Right cardiac atrium (tissue), 5 donors: Measurements from ENCODE around the gene NCLN. TPM values are rescaled to one million over a fixed set of nuclear protein-coding genes. Genes with fewer than 3 reads are reported as not detected.
"Not testable (repeated sequence)": the region's sequence is repeated elsewhere in the genome, so short reads cannot be mapped to it uniquely, and the experiment has no call there.

ENCODE experiments used
- ATAC-seq, 2 donors: fragments of 200-7000 bp; cut with Tn5 transposase; one replicate each; pipeline versions ENCODE4 v1.8.0 to v1.9.1; 2020; ENCODE audit warnings: moderate library complexity in 2 of 2, mild to moderate bottlenecking in 1 of 2
- DNase-seq, 3 donors: peaks; one replicate each; pipeline ENCODE4 v3.0.0-alpha.2; 2020
- H3K27ac ChIP-seq: one replicate; pipeline ENCODE4 v1.5.1; 2013; ENCODE audit warnings: mild to moderate bottlenecking, low read length, control low read depth, moderate library complexity
- H3K27me3 ChIP-seq: one replicate; pipeline ENCODE4 v1.6.1; 2013; ENCODE audit not compliant: control insufficient read depth, insufficient read depth
- H3K4me1 ChIP-seq: one replicate; pipeline ENCODE4 v1.6.1; 2013; ENCODE audit warnings: low read length; ENCODE audit not compliant: control insufficient read depth, insufficient read depth
- H3K4me3 ChIP-seq: one replicate; pipeline ENCODE4 v1.5.1; 2013; ENCODE audit warnings: low read length, control low read depth
- H3K9me3 ChIP-seq: one replicate; pipeline ENCODE4 v1.6.1; 2013; ENCODE audit warnings: low read length; ENCODE audit not compliant: control insufficient read depth
- WGBS: extraction: QIAGEN DNeasy Blood & Tissue Kit; methylation state at CpG from one replicate; pipeline ENCODE4 v1.1.7; 2013; 5-methylcytosine and 5-hydroxymethylcytosine counted together
- intact Hi-C, 4 donors: fragments of 100-400 bp; cut with DNase I; formaldehyde crosslinking; loops; one replicate each; pipeline versions ENCODE4 v1.11.0 to v1.14.0; 2022 to 2023
- polyA plus RNA-seq: library from polyadenylated mRNA; stranded (reverse); fragments of 200-250 nt; gene quantifications from one replicate; pipeline ENCODE4 v1.2.3, GENCODE V29; 2013
- total RNA-seq, 4 donors: library from RNA; stranded (reverse); fragmentation: NEBNext Ultra II Directional; extraction: Animal tissue kit (Norgen Biotek cat#: 25700); gene quantifications; one replicate each; pipeline ENCODE4 v1.2.1, GENCODE V29; 2021
- donor health status: healthy with polysubstance abuse.
- donor health status: DM: no; HTN: yes; CAD: no.
- donor health status: DM: no; HTN: no; CAD: no.
- donor health status: DM: no; HTN: yes; CAD: no; lungs with severe emphysema.
- donor health status: DM: yes; HTN: yes; CAD: no.

Gene NCLN
- total and polyA plus RNA-seq, 5 donors = 20.3 to 36.6 (median 25.9) TPM

DNA sequence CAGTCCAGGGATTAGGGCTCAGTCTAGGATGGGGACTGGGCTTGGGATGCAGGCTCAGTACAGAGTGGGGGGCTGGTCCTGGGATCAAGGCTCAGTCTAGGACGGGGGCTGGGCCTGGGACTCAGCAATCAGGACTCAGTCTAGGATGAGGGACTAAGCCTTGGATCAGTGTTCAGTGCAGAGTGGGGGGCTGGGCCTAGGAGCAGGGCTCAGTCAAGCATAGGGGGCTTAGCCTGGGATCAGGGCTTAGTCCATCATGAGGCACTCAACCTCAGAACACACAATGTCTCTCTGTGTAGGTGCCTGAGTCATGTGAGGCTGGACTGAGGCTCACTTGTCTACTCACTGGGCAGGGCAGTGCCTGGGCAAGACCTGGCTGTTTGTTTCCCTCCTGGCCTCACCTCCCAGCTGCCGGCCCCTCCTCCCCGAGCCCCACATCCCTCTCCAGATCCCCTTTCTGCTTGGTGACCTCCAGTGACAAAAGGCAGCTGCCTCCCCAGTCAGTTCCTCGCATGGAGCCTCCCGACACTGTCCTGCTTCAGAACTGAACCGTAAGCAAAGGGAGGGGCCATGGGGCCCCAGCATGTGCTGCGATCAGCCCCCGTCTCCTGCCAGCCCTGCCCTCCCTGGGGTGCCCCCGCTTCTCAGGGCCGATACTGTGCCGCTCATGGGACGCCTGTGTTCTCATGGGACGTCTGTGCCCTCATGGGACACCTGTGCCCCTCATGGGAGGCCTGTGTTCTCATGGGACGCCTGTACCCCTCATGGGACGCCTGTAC lies 13.6 kb upstream of the NCLN start:
- Histone ChIP-seq H3K4me1 (no peaks in the 10 kb centered on the region), H3K27ac (no peak overlapping the region), H3K27me3 (no peaks in the 10 kb centered on the region), H3K4me3 (no peak overlapping the region), H3K9me3 (no peaks in the 10 kb centered on the region)
- 84% methylated on average over 15 of the region's 15 CpGs for WGBS
- ATAC-seq (peak; percentile 47 to 50), DNase-seq (peak in 1 of 3 donors; percentile 30)
- intact Hi-C loops = no loop called here

GRCh38 chr19:3172673-3173000 lies 13.1 kb upstream of the NCLN start:
- 80% methylated on average over 6 of the region's 6 CpGs for WGBS
- H3K4me1 ChIP-seq, intact Hi-C loops, H3K4me3 ChIP-seq, H3K9me3 ChIP-seq, ATAC-seq, DNase-seq, H3K27ac ChIP-seq, H3K27me3 ChIP-seq: not testable (repeated sequence)

- Histone ChIP-seq H3K4me3 (no peak overlapping the region), H3K4me1 (no peaks in the 10 kb centered on the region), H3K27me3 (no peaks in the 10 kb centered on the region), H3K9me3 (no peaks in the 10 kb centered on the region), H3K27ac (no peak overlapping the region)
- ATAC-seq = peak in 1 of 2 donors; percentile 8
- intact Hi-C loops = no loop called here
- WGBS = 55% methylated on average over 17 of the region's 17 CpGs
- DNase-seq = peak in 1 of 3 donors; percentile 65
Observed at GRCh38 chr19:3175781-3176714, 9.7 kb upstream of the NCLN start.

- no peaks in the 10 kb centered on the region for H3K27me3 ChIP-seq
- H3K27ac ChIP-seq = no peak overlapping the region
- H3K9me3 ChIP-seq = no peaks in the 10 kb centered on the region
- intact Hi-C loops = no loop called here
- peak; percentile 26 to 28 for ATAC-seq
- no peaks in the 10 kb centered on the region for H3K4me1 ChIP-seq
- DNase-seq = peak in 1 of 3 donors; percentile 45
- WGBS = 75% methylated on average over 11 of the region's 11 CpGs
- H3K4me3 ChIP-seq = no peak overlapping the region
Observed at GRCh38 chr19:3176715-3177501, 8.8 kb upstream of the NCLN start.

DNA sequence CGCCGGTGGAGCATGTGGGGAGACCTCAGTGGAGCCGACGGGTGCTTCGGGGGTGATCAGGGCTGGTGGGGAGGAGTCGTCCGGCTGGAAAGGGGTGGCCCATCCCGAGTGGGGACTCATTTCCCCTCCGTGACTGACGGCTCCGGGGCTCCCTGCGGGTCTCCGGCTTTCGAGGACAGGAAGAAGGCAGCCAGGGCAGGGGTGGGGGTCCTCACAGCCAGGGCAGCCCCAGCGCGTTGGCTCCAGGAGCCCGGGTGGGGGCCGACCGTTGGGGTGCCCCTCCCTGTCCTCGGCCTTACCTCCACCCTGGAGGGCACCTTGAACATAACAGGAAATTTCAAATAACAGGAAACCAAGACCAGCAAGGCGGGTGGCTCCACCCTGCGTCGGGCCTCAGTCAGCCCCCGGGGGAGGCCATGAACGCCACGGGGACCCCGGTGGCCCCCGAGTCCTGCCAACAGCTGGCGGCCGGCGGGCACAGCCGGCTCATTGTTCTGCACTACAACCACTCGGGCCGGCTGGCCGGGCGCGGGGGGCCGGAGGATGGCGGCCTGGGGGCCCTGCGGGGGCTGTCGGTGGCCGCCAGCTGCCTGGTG lies 7.3 kb upstream of the NCLN start, which contains the start of gene S1PR4:
Gene S1PR4, plus strand, starts transcription at position 393 of the 596 bp plus-strand sequence. Its CDS starts 24 bp downstream, at position 417.
- Histone ChIP-seq H3K9me3 (no peaks in the 10 kb centered on the region), H3K27ac (no peak within 1 kb of the TSS), H3K4me3 (no peak within 1 kb of the TSS), H3K27me3 (no peaks in the 10 kb centered on the region), H3K4me1 (no peaks in the 10 kb centered on the region)
- DNase-seq = peak in 1 of 3 donors; percentile 63
- 59% methylated on average over 42 of the region's 42 CpGs for WGBS
- intact Hi-C loops = no loop called here
- peak; percentile 25 to 49 for ATAC-seq

GRCh38 chr19:3178973-3179738 lies 6.6 kb upstream of the NCLN start:
- Histone ChIP-seq H3K9me3 (no peaks in the 10 kb centered on the region), H3K27ac (no peak overlapping the region), H3K4me3 (no peak overlapping the region), H3K4me1 (no peaks in the 10 kb centered on the region), H3K27me3 (no peaks in the 10 kb centered on the region)
- intact Hi-C loops = no loop called here
- ATAC-seq = peak; percentile 9 to 15
- DNase-seq = peak in 1 of 3 donors; percentile 53
- 81% methylated on average over 52 of the region's 52 CpGs for WGBS

- Histone ChIP-seq H3K27ac (no peak overlapping the region), H3K4me3 (no peak overlapping the region), H3K4me1 (no peaks in the 10 kb centered on the region), H3K9me3 (no peaks in the 10 kb centered on the region), H3K27me3 (no peaks in the 10 kb centered on the region)
- DNase-seq (peak in 1 of 3 donors; percentile 53), ATAC-seq (peak in 1 of 2 donors; percentile 4)
- WGBS = 80% methylated on average over 31 of the region's 31 CpGs
- intact Hi-C loops = no loop called here
Observed at GRCh38 chr19:3179739-3180293, 5.9 kb upstream of the NCLN start.

- Histone ChIP-seq H3K27me3 (no peaks in the 10 kb centered on the region), H3K4me1 (peaks cover 6% of the 10 kb centered on the region), H3K27ac (no peak overlapping the region), H3K4me3 (no peak overlapping the region), H3K9me3 (no peaks in the 10 kb centered on the region)
- 76% methylated on average over 13 of the region's 13 CpGs for WGBS
- DNase-seq = peak in 2 of 3 donors; percentile 44 to 51
- intact Hi-C loops = no loop called here
- ATAC-seq = no peak
Observed at GRCh38 chr19:3183721-3184641, 1.7 kb upstream of the NCLN start.

DNA sequence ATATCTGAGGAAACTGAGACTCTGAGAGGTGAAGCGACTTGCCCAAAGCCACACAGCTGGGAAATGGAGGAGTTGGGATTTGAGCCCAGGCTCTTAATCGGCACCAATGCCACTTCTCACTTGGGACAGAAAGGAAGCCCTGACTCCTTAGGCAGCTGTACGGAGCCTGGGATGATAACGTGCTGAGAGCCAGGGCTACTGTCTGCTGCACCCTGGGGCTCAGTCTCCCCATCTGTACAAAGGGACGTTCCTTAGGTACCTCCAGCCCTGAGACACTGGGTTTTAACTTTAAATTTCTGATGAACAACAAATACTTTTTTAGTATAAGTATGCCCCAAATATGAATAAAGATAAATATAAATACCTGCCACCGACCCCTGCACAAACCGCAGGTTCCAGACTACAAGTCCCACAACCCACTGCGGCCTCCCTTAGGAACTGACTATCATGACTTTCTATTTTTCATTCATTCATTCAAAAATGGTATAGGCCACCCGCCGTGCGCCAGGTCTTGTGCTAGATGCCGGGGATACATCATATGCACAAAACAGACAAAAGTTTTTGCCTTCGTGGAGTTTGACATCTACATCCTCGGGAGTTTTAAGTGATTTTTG lies 776 bp upstream of the NCLN start:
- DNase-seq (peak; percentile 77 to 92 (median 85)), ATAC-seq (peak; percentile 63 to 64)
- no peaks in the 10 kb centered on the region for H3K27me3 ChIP-seq
- no peaks in the 10 kb centered on the region for H3K9me3 ChIP-seq
- H3K27ac ChIP-seq = no peak overlapping the region
- peak overlapping the region; percentile 90 for H3K4me3 ChIP-seq
- WGBS = 13% methylated on average over 14 of the region's 14 CpGs
- H3K4me1 ChIP-seq = peaks cover 6% of the 10 kb centered on the region
- intact Hi-C loops = no loop called here
